ENCODE data around the gene WRAP73. TPM values are rescaled to one million over a fixed set of nuclear protein-coding genes. Genes with fewer than 3 reads are reported as not detected.
A peak's percentile ranks its signal among the peaks of the same experiment; 100 is the strongest.

Gene WRAP73
- total RNA-seq, 4 donors from 2014 or later, result 12.5 to 20.6 (median 15.3) TPM

- no peak overlapping the region for H3K4me3 ChIP-seq (ENCODE audit: low read depth, poor library complexity, severe bottlenecking)
- no peak for DNase-seq (ENCODE audit: low spot score in 2 of 2)
- WGBS, 2 donors, result 14 to 28% methylated on average over 15 to 19 of the region's 30 CpGs
- TF ChIP-seq CTCF (IDR thresholded peaks at IDR 0.05), result no peak
- no peak for TF ChIP-seq POLR2A (IDR thresholded peaks at IDR 0.05)
- intact Hi-C loops (cut with DNase I; ENCODE audit: low total_unique reads), result no loop called here
These were observed 18.8 kb upstream of the WRAP73 start for GRCh38 chr1:3668585-3669300.

- WGBS, 2 donors, result 72 to 82% methylated on average over 8 of the region's 8 CpGs
- DNase-seq (ENCODE audit: low spot score in 2 of 2), result no peak
- intact Hi-C loops (cut with DNase I; ENCODE audit: low total_unique reads), result no loop called here
- TF ChIP-seq POLR2A (IDR thresholded peaks at IDR 0.05) (no peak), CTCF (IDR thresholded peaks at IDR 0.05) (no peak)
- H3K4me3 ChIP-seq (ENCODE audit: low read depth, poor library complexity, severe bottlenecking), result no peak overlapping the region
These were observed 18.2 kb upstream of the WRAP73 start for GRCh38 chr1:3668148-3668547.

GRCh38 chr1:3664700-3665375 is 14.9 kb upstream of the WRAP73 start:
- intact Hi-C loops (cut with DNase I; ENCODE audit: low total_unique reads), result no loop called here
- 61 to 62% methylated on average over 14 of the region's 14 CpGs for WGBS, 2 donors
- no peak overlapping the region for H3K4me3 ChIP-seq (ENCODE audit: low read depth, poor library complexity, severe bottlenecking)
- peak in 1 of 2 donors; percentile 20 for DNase-seq (ENCODE audit: low spot score in 2 of 2)
- TF ChIP-seq CTCF (IDR thresholded peaks at IDR 0.05) (no peak), POLR2A (IDR thresholded peaks at IDR 0.05) (no peak)

GRCh38 chr1:3663999-3664699 is 14.2 kb upstream of the WRAP73 start:
- intact Hi-C loops (cut with DNase I; ENCODE audit: low total_unique reads), result no loop called here
- WGBS, 2 donors, result 67 to 74% methylated on average over 13 to 14 of the region's 14 CpGs
- H3K4me3 ChIP-seq (ENCODE audit: low read depth, poor library complexity, severe bottlenecking), result no peak overlapping the region
- TF ChIP-seq CTCF (IDR thresholded peaks at IDR 0.05), result no peak
- no peak for TF ChIP-seq POLR2A (IDR thresholded peaks at IDR 0.05)
- DNase-seq (ENCODE audit: low spot score in 2 of 2), result peak in 1 of 2 donors; percentile 70

GRCh38 chr1:3662080-3662671 is 12.3 kb upstream of the WRAP73 start:
- 83 to 85% methylated on average over 16 of the region's 16 CpGs for WGBS, 2 donors
- no peak for DNase-seq (ENCODE audit: low spot score in 2 of 2)
- intact Hi-C loops (cut with DNase I; ENCODE audit: low total_unique reads), result no loop called here
- no peak overlapping the region for H3K4me3 ChIP-seq (ENCODE audit: low read depth, poor library complexity, severe bottlenecking)
- TF ChIP-seq POLR2A (IDR thresholded peaks at IDR 0.05), result no peak
- TF ChIP-seq CTCF (IDR thresholded peaks at IDR 0.05), result no peak
